D721Med (cell line): ENCODE measurements around the gene KRTAP19-7.

Source experiments
- DNase-seq: peaks from one replicate; pipeline ENCODE4 v3.0.0; 2011; ENCODE audit warnings: low spot score; ENCODE audit not compliant: insufficient read length
- FAIRE-seq: peaks from 2 replicates; lab custom pipeline; 2011; peaks lifted over from hg19 to GRCh38; lab: Jason Lieb, UNC
- CTCF ChIP-seq: IDR thresholded peaks from 2 replicates; pipeline ENCODE4 v1.5.1; 2012; ENCODE audit warnings: mild to moderate bottlenecking, control low read depth; ENCODE audit not compliant: insufficient read depth; ENCODE audit errors: missing control alignments

KRTAP19-7 gene

GRCh38 chr21:30580132-30580531 is 19.0 kb upstream of the KRTAP19-7 start:
- no peak for DNase-seq

GRCh38 chr21:30579346-30579745 is 18.2 kb upstream of the KRTAP19-7 start:
- DNase-seq, result no peak
- no peak for FAIRE-seq
- no peak for TF ChIP-seq CTCF

More at GRCh38 chr21:30580132-30580531, 19.0 kb upstream of the KRTAP19-7 start:
- TF ChIP-seq CTCF, result no peak
- FAIRE-seq, result no peak

GRCh38 chr21:30577766-30578165 is 16.7 kb upstream of the KRTAP19-7 start:
- no peak for TF ChIP-seq CTCF
- DNase-seq (no peak), FAIRE-seq (no peak)

GRCh38 chr21:30567617-30568016 is 6.5 kb upstream of the KRTAP19-7 start:
- DNase-seq (no peak), FAIRE-seq (no peak)
- TF ChIP-seq CTCF, result no peak

- DNase-seq (no peak), FAIRE-seq (no peak)
- TF ChIP-seq CTCF, result no peak
These were observed 2.5 kb upstream of the KRTAP19-7 start for GRCh38 chr21:30563630-30564029.

- FAIRE-seq (no peak), DNase-seq (no peak)
- TF ChIP-seq CTCF, result no peak
These were observed 2.0 kb upstream of the KRTAP19-7 start for GRCh38 chr21:30563072-30563471.

GRCh38 chr21:30561957-30562356 is 843 bp upstream of the KRTAP19-7 start:
- FAIRE-seq (no peak), DNase-seq (no peak)
- no peak for TF ChIP-seq CTCF
